Measurements from ENCODE around the gene SLC15A5.

- TF ChIP-seq CTCF (IDR thresholded peaks at IDR 0.05) (no peak), POLR2A (IDR thresholded peaks at IDR 0.05) (no peak)
Observed at GRCh38 chr12:16281157-16281556, 3.7 kb upstream of the SLC15A5 start.
